ENCODE data around the gene KANSL1. TPM values are rescaled to one million over a fixed set of nuclear protein-coding genes. Genes with fewer than 3 reads are reported as not detected.

Gene KANSL1
- total RNA-seq, 1 donor from 2014 or later, result 99.8 TPM

- no peak overlapping the region for H3K9ac ChIP-seq (ENCODE audit: low read length)
- peaks cover 26% of the 10 kb centered on the region for H3K4me1 Mint-ChIP-seq (ENCODE audit: low read depth, unreplicated experiment)
- H3K27ac Mint-ChIP-seq (ENCODE audit: unreplicated experiment), result no peak overlapping the region
- no peak overlapping the region for H3K4me2 ChIP-seq (ENCODE audit: low read length)
- peaks cover 5% of the 10 kb centered on the region for H3K36me3 Mint-ChIP-seq (ENCODE audit: low read depth, unreplicated experiment)
- no peak overlapping the region for H3K27ac ChIP-seq (ENCODE audit: low read depth, low read length)
- peaks cover 94% of the 10 kb centered on the region for H4K20me1 ChIP-seq (ENCODE audit: insufficient read depth, low read length)
- H3K4me3 ChIP-seq (ENCODE audit: insufficient read depth, low read depth, low read length), result no peak overlapping the region
- no peaks in the 10 kb centered on the region for H3K4me1 ChIP-seq (ENCODE audit: insufficient read depth, low read length)
- no peaks in the 10 kb centered on the region for H3K27me3 Mint-ChIP-seq (ENCODE audit: low read depth, unreplicated experiment)
- H3K9me3 Mint-ChIP-seq (ENCODE audit: unreplicated experiment), result no peaks in the 10 kb centered on the region
- no peaks in the 10 kb centered on the region for H3K27me3 ChIP-seq (ENCODE audit: insufficient read depth, low read length)
- no peak for TF ChIP-seq CTCF (IDR thresholded peaks at IDR 0.05; ENCODE audit: insufficient read depth, low read depth, low read length)
- TF ChIP-seq EZH2 (IDR thresholded peaks at IDR 0.05; ENCODE audit: insufficient read depth, low read length), result no peak
- no peaks in the 10 kb centered on the region for H3K36me3 ChIP-seq (ENCODE audit: insufficient read depth, low read length)
- H3K9me3 ChIP-seq (ENCODE audit: insufficient read depth, low read depth, low read length), result no peaks in the 10 kb centered on the region
- DNase-seq (ENCODE audit: low read depth), result peak; percentile 61
- H2AFZ ChIP-seq (ENCODE audit: low read depth, low read length), result no peak overlapping the region
- H3K4me3 Mint-ChIP-seq (ENCODE audit: unreplicated experiment), result no peak overlapping the region
- FAIRE-seq, result no peak
- peaks cover 96% of the 10 kb centered on the region for H3K79me2 ChIP-seq (ENCODE audit: insufficient read depth, low read length)
Observed at GRCh38 chr17:46144246-46144645, 49.0 kb downstream of the KANSL1 start.

- Mint-ChIP-seq H3K27me3 (ENCODE audit: low read depth, unreplicated experiment) (no peaks in the 10 kb centered on the region), H3K27ac (ENCODE audit: unreplicated experiment) (no peak overlapping the region), H3K36me3 (ENCODE audit: low read depth, unreplicated experiment) (peaks cover 5% of the 10 kb centered on the region), H3K4me1 (ENCODE audit: low read depth, unreplicated experiment) (peaks cover 29% of the 10 kb centered on the region), H3K9me3 (ENCODE audit: unreplicated experiment) (no peaks in the 10 kb centered on the region), H3K4me3 (ENCODE audit: unreplicated experiment) (no peak overlapping the region)
- Histone ChIP-seq H3K9me3 (ENCODE audit: insufficient read depth, low read depth, low read length) (no peaks in the 10 kb centered on the region), H3K9ac (ENCODE audit: low read length) (no peak overlapping the region), H3K36me3 (ENCODE audit: insufficient read depth, low read length) (no peaks in the 10 kb centered on the region), H3K4me3 (ENCODE audit: insufficient read depth, low read depth, low read length) (no peak overlapping the region), H3K4me2 (ENCODE audit: low read length) (no peak overlapping the region), H3K27me3 (ENCODE audit: insufficient read depth, low read length) (no peaks in the 10 kb centered on the region), H3K4me1 (ENCODE audit: insufficient read depth, low read length) (no peaks in the 10 kb centered on the region), H2AFZ (ENCODE audit: low read depth, low read length) (no peak overlapping the region), H3K27ac (ENCODE audit: low read depth, low read length) (no peak overlapping the region), H3K79me2 (ENCODE audit: insufficient read depth, low read length) (peaks cover 96% of the 10 kb centered on the region), H4K20me1 (ENCODE audit: insufficient read depth, low read length) (peaks cover 94% of the 10 kb centered on the region)
- no peak for FAIRE-seq
- no peak for DNase-seq (ENCODE audit: low read depth)
- TF ChIP-seq CTCF (IDR thresholded peaks at IDR 0.05; ENCODE audit: insufficient read depth, low read depth, low read length) (no peak), EZH2 (IDR thresholded peaks at IDR 0.05; ENCODE audit: insufficient read depth, low read length) (no peak)
Observed at GRCh38 chr17:46143827-46144236, 49.4 kb downstream of the KANSL1 start.

- peaks cover 94% of the 10 kb centered on the region for H4K20me1 ChIP-seq (ENCODE audit: insufficient read depth, low read length)
- FAIRE-seq (no peak), DNase-seq (ENCODE audit: low read depth) (no peak)
- peaks cover 96% of the 10 kb centered on the region for H3K79me2 ChIP-seq (ENCODE audit: insufficient read depth, low read length)
- H3K4me1 Mint-ChIP-seq (ENCODE audit: low read depth, unreplicated experiment), result peaks cover 42% of the 10 kb centered on the region
- TF ChIP-seq CTCF (IDR thresholded peaks at IDR 0.05; ENCODE audit: insufficient read depth, low read depth, low read length) (no peak), EZH2 (IDR thresholded peaks at IDR 0.05; ENCODE audit: insufficient read depth, low read length) (no peak)
- H3K4me1 ChIP-seq (ENCODE audit: insufficient read depth, low read length), result peaks cover 3% of the 10 kb centered on the region
- no peaks in the 10 kb centered on the region for H3K36me3 ChIP-seq (ENCODE audit: insufficient read depth, low read length)
- no peak overlapping the region for H3K27ac Mint-ChIP-seq (ENCODE audit: unreplicated experiment)
- no peaks in the 10 kb centered on the region for H3K9me3 ChIP-seq (ENCODE audit: insufficient read depth, low read depth, low read length)
- H3K27ac ChIP-seq (ENCODE audit: low read depth, low read length), result no peak overlapping the region
- H3K27me3 ChIP-seq (ENCODE audit: insufficient read depth, low read length), result no peaks in the 10 kb centered on the region
- H3K9ac ChIP-seq (ENCODE audit: low read length), result no peak overlapping the region
- no peaks in the 10 kb centered on the region for H3K27me3 Mint-ChIP-seq (ENCODE audit: low read depth, unreplicated experiment)
- no peak overlapping the region for H3K4me3 Mint-ChIP-seq (ENCODE audit: unreplicated experiment)
- no peak overlapping the region for H2AFZ ChIP-seq (ENCODE audit: low read depth, low read length)
- H3K9me3 Mint-ChIP-seq (ENCODE audit: unreplicated experiment), result no peaks in the 10 kb centered on the region
- H3K4me2 ChIP-seq (ENCODE audit: low read length), result no peak overlapping the region
- peaks cover 2% of the 10 kb centered on the region for H3K36me3 Mint-ChIP-seq (ENCODE audit: low read depth, unreplicated experiment)
- no peak overlapping the region for H3K4me3 ChIP-seq (ENCODE audit: insufficient read depth, low read depth, low read length)
Observed at GRCh38 chr17:46141645-46142044, 51.6 kb downstream of the KANSL1 start.
